HepG2 (cell line): ENCODE measurements around the gene LRRC3. TPM values are rescaled to one million over a fixed set of nuclear protein-coding genes. Genes with fewer than 3 reads are reported as not detected.

ENCODE experiments used
- FOXA3 ChIP-seq: IDR thresholded peaks from 2 replicates; pipeline ENCODE4 v1.6.1; 2016; ENCODE audit warnings: missing genetic modification reagents, missing compliant biosample characterization
- FOXC1 ChIP-seq: sonication (generic); formaldehyde crosslinking; IDR thresholded peaks from 2 replicates; pipeline ENCODE4 v1.8.0; 2022; ENCODE audit warnings: mild to moderate bottlenecking, missing genetic modification reagents, borderline replicate concordance
- GABPB1 ChIP-seq: IDR thresholded peaks from 2 replicates; pipeline ENCODE4 v1.6.1; 2016; ENCODE audit warnings: mild to moderate bottlenecking, missing genetic modification reagents, moderate library complexity, missing compliant biosample characterization
- KDM2A ChIP-seq: sonication (generic); formaldehyde crosslinking; IDR thresholded peaks from 2 replicates; pipeline ENCODE4 v1.4.0; 2020; ENCODE audit warnings: low read depth, missing genetic modification reagents, borderline replicate concordance
- RARA ChIP-seq: IDR thresholded peaks from 2 replicates; pipeline ENCODE4 v1.6.1; 2016; ENCODE audit warnings: missing genetic modification reagents, missing compliant biosample characterization
- ZNF224 ChIP-seq: sonication (generic); formaldehyde crosslinking; IDR thresholded peaks from 2 replicates; pipeline ENCODE4 v1.5.0; 2020; ENCODE audit warnings: mild to moderate bottlenecking, missing genetic modification reagents
- ZNF816 ChIP-seq: sonication (generic); formaldehyde crosslinking; IDR thresholded peaks from 2 replicates; pipeline ENCODE4 v1.8.0; 2022; ENCODE audit warnings: missing genetic modification reagents, mild to moderate bottlenecking, borderline replicate concordance
- ZNF883 ChIP-seq: sonication (generic); formaldehyde crosslinking; IDR thresholded peaks from 2 replicates; pipeline ENCODE4 v1.5.1; 2020; ENCODE audit warnings: mild to moderate bottlenecking, missing genetic modification reagents; ENCODE audit errors: not compliant biosample characterization
- polyA plus RNA-seq, 8 experiments: library from polyadenylated mRNA; depleted of rRNA in 3 of 8; stranded (reverse) in 7 of 8; unstranded in 1 of 8; fragments of >200 nt; fragmentation: Illumina TruSeq in 4 of 8; extraction: Trizol in 4 of 8; gene quantifications; 2 replicates each; pipeline versions ENCODE4 v1.2.1 to v1.2.3, GENCODE V29; 2011 to 2016; ENCODE audit warnings: low read depth in 4 of 8, missing spikeins in 1 of 8, mixed read lengths in 1 of 8; ENCODE audit not compliant: insufficient read depth in 1 of 8
- total RNA-seq, 5 experiments: library from RNA; depleted of rRNA; stranded (reverse); fragments of >200 nt; fragmentation: Illumina TruSeq; extraction: Trizol; gene quantifications; 2 replicates each; pipeline ENCODE4 v1.2.3, GENCODE V29; 2016; ENCODE audit warnings: low read depth in 1 of 5
- TF ChIP-seq, protein P1 (sequence below): sonication (generic); formaldehyde crosslinking; IDR thresholded peaks from 2 replicates; pipeline ENCODE4 v1.9.0; 2021; ENCODE audit warnings: missing genetic modification reagents, borderline replicate concordance
- TF ChIP-seq, protein P2 (sequence below): sonication (generic); formaldehyde crosslinking; conservative IDR thresholded peaks from 2 replicates; pipeline ENCODE4 v1.8.0; 2022; ENCODE audit warnings: missing genetic modification reagents
- TF ChIP-seq, protein P3 (sequence below): sonication (generic); formaldehyde crosslinking; IDR thresholded peaks from 2 replicates; pipeline ENCODE4 v1.5.0; 2020; ENCODE audit warnings: missing genetic modification reagents
- TF ChIP-seq, protein P4 (sequence below): sonication (generic); formaldehyde crosslinking; IDR thresholded peaks from 2 replicates; pipeline ENCODE4 v1.4.0; 2020; ENCODE audit warnings: low read depth, mild to moderate bottlenecking, missing genetic modification reagents
- TF ChIP-seq, protein P5 (sequence below): sonication (generic); formaldehyde crosslinking; IDR thresholded peaks from 2 replicates; pipeline ENCODE4 v1.5.0; 2020; ENCODE audit warnings: mild to moderate bottlenecking, low read depth, missing genetic modification reagents, borderline replicate concordance
- TF ChIP-seq, protein P6 (sequence below): sonication (generic); formaldehyde crosslinking; IDR thresholded peaks from 2 replicates; pipeline ENCODE4 v1.8.1; 2023; ENCODE audit warnings: mild to moderate bottlenecking, missing genetic modification reagents
- TF ChIP-seq, protein P7 (sequence below): IDR thresholded peaks from 2 replicates; pipeline ENCODE4 v1.6.1; 2012; ENCODE audit warnings: low read length, improper control_type of control experiment

LRRC3 gene
- total and polyA plus RNA-seq, 2 of the 13 experiments (the other 11 are each of a cell fraction or from before 2014, with no cell fraction given): 4.8 to 16.5 TPM

DNA sequence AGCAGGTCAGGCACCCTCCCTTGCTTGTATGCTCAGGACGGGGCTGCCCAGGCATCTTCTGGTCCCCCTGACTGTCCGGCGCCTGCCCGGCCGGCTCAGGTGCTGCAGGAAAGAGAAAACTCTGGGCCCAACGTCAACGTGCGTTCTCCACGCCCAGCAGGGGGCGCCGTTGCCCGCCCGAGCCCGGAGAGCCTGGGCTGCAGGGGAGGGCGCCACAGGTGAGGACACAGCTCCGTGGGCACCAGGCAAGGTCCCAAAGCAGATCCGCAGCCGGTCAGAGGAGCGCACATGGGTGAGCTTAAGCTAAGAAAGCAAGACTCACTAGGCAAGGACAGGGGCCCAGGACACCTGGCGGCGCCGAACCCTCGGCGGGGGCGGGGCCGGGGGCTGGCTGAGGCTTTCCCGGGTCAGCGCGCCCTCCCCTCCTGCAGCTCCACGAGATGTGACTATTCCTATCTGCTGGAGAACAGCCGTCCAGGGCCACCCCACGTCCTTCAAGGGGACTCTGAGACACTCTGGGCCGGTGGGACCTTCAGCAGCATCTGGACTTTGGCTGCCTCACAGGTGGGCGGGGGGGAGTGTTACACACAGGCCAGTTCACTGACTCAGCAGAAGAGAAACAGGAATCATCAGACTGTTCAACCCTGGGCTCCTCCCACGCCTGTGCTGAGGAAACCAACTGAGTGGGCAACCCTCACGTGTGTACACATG, 55.4 kb downstream of the LRRC3 start (continued):
- TF ChIP-seq, protein P1, sequence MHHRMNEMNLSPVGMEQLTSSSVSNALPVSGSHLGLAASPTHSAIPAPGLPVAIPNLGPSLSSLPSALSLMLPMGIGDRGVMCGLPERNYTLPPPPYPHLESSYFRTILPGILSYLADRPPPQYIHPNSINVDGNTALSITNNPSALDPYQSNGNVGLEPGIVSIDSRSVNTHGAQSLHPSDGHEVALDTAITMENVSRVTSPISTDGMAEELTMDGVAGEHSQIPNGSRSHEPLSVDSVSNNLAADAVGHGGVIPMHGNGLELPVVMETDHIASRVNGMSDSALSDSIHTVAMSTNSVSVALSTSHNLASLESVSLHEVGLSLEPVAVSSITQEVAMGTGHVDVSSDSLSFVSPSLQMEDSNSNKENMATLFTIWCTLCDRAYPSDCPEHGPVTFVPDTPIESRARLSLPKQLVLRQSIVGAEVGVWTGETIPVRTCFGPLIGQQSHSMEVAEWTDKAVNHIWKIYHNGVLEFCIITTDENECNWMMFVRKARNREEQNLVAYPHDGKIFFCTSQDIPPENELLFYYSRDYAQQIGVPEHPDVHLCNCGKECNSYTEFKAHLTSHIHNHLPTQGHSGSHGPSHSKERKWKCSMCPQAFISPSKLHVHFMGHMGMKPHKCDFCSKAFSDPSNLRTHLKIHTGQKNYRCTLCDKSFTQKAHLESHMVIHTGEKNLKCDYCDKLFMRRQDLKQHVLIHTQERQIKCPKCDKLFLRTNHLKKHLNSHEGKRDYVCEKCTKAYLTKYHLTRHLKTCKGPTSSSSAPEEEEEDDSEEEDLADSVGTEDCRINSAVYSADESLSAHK (CRISPR knock-in tag): no peak
- TF ChIP-seq, protein P2, sequence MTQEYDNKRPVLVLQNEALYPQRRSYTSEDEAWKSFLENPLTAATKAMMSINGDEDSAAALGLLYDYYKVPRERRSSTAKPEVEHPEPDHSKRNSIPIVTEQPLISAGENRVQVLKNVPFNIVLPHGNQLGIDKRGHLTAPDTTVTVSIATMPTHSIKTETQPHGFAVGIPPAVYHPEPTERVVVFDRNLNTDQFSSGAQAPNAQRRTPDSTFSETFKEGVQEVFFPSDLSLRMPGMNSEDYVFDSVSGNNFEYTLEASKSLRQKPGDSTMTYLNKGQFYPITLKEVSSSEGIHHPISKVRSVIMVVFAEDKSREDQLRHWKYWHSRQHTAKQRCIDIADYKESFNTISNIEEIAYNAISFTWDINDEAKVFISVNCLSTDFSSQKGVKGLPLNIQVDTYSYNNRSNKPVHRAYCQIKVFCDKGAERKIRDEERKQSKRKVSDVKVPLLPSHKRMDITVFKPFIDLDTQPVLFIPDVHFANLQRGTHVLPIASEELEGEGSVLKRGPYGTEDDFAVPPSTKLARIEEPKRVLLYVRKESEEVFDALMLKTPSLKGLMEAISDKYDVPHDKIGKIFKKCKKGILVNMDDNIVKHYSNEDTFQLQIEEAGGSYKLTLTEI: no peak
- TF ChIP-seq, protein P3, sequence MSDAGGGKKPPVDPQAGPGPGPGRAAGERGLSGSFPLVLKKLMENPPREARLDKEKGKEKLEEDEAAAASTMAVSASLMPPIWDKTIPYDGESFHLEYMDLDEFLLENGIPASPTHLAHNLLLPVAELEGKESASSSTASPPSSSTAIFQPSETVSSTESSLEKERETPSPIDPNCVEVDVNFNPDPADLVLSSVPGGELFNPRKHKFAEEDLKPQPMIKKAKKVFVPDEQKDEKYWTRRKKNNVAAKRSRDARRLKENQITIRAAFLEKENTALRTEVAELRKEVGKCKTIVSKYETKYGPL (CRISPR knock-in tag): no peak
- TF ChIP-seq ZNF816 (CRISPR knock-in tag) (no peak), ZNF883 (peak; percentile 32), KDM2A (CRISPR knock-in tag) (peak; percentile 69; the same call in 1 of the 2 replicates), GABPB1 (CRISPR knock-in tag) (peak; percentile 60; the same call in 1 of the 2 replicates), FOXC1 (CRISPR knock-in tag) (0 out of 2 replicates have a peak, but pooled peaks have one; percentile 47), FOXA3 (CRISPR knock-in tag) (no peak), RARA (CRISPR knock-in tag) (no peak), ZNF224 (CRISPR knock-in tag) (0 out of 2 replicates have a peak, but pooled peaks have one; percentile 40)
- TF ChIP-seq, protein P4, sequence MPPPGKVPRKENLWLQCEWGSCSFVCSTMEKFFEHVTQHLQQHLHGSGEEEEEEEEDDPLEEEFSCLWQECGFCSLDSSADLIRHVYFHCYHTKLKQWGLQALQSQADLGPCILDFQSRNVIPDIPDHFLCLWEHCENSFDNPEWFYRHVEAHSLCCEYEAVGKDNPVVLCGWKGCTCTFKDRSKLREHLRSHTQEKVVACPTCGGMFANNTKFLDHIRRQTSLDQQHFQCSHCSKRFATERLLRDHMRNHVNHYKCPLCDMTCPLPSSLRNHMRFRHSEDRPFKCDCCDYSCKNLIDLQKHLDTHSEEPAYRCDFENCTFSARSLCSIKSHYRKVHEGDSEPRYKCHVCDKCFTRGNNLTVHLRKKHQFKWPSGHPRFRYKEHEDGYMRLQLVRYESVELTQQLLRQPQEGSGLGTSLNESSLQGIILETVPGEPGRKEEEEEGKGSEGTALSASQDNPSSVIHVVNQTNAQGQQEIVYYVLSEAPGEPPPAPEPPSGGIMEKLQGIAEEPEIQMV (CRISPR knock-in tag): no peak
- TF ChIP-seq, protein P5, sequence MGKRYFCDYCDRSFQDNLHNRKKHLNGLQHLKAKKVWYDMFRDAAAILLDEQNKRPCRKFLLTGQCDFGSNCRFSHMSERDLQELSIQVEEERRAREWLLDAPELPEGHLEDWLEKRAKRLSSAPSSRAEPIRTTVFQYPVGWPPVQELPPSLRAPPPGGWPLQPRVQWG (CRISPR knock-in tag): no peak
- TF ChIP-seq, protein P6, sequence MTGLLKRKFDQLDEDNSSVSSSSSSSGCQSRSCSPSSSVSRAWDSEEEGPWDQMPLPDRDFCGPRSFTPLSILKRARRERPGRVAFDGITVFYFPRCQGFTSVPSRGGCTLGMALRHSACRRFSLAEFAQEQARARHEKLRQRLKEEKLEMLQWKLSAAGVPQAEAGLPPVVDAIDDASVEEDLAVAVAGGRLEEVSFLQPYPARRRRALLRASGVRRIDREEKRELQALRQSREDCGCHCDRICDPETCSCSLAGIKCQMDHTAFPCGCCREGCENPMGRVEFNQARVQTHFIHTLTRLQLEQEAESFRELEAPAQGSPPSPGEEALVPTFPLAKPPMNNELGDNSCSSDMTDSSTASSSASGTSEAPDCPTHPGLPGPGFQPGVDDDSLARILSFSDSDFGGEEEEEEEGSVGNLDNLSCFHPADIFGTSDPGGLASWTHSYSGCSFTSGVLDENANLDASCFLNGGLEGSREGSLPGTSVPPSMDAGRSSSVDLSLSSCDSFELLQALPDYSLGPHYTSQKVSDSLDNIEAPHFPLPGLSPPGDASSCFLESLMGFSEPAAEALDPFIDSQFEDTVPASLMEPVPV (CRISPR knock-in tag): no peak
- TF ChIP-seq, protein P7, sequence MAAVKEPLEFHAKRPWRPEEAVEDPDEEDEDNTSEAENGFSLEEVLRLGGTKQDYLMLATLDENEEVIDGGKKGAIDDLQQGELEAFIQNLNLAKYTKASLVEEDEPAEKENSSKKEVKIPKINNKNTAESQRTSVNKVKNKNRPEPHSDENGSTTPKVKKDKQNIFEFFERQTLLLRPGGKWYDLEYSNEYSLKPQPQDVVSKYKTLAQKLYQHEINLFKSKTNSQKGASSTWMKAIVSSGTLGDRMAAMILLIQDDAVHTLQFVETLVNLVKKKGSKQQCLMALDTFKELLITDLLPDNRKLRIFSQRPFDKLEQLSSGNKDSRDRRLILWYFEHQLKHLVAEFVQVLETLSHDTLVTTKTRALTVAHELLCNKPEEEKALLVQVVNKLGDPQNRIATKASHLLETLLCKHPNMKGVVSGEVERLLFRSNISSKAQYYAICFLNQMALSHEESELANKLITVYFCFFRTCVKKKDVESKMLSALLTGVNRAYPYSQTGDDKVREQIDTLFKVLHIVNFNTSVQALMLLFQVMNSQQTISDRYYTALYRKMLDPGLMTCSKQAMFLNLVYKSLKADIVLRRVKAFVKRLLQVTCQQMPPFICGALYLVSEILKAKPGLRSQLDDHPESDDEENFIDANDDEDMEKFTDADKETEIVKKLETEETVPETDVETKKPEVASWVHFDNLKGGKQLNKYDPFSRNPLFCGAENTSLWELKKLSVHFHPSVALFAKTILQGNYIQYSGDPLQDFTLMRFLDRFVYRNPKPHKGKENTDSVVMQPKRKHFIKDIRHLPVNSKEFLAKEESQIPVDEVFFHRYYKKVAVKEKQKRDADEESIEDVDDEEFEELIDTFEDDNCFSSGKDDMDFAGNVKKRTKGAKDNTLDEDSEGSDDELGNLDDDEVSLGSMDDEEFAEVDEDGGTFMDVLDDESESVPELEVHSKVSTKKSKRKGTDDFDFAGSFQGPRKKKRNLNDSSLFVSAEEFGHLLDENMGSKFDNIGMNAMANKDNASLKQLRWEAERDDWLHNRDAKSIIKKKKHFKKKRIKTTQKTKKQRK: no peak
